Endothelial cell (in vitro differentiated cells): ENCODE measurements around the gene NISCH. TPM values are rescaled to one million over a fixed set of nuclear protein-coding genes. Genes with fewer than 3 reads are reported as not detected.

Source experiments
- DNase-seq: peaks from one replicate; pipeline ENCODE4 v3.0.0; 2021; ENCODE audit warnings: low spot score
- H3K27ac Mint-ChIP-seq: one replicate; pipeline ENCODE4 v1.8.0; 2021; ENCODE audit warnings: mixed read lengths, inconsistent platforms; ENCODE audit not compliant: unreplicated experiment
- H3K27me3 Mint-ChIP-seq: one replicate; pipeline ENCODE4 v1.8.0; 2021; ENCODE audit warnings: mild to moderate bottlenecking, moderate library complexity, mixed read lengths, inconsistent platforms; ENCODE audit not compliant: unreplicated experiment
- H3K36me3 Mint-ChIP-seq: one replicate; pipeline ENCODE4 v1.8.0; 2021; ENCODE audit warnings: mild to moderate bottlenecking, low read depth, mixed read lengths, inconsistent platforms; ENCODE audit not compliant: unreplicated experiment
- H3K4me1 Mint-ChIP-seq: one replicate; pipeline ENCODE4 v1.8.0; 2021; ENCODE audit warnings: mild to moderate bottlenecking, mixed read lengths, inconsistent platforms; ENCODE audit not compliant: unreplicated experiment
- H3K4me3 Mint-ChIP-seq: one replicate; pipeline ENCODE4 v1.8.0; 2021; ENCODE audit warnings: mild to moderate bottlenecking, mixed read lengths, inconsistent platforms; ENCODE audit not compliant: unreplicated experiment
- H3K9me3 Mint-ChIP-seq: one replicate; pipeline ENCODE4 v1.8.0; 2021; ENCODE audit warnings: mixed read lengths, inconsistent platforms; ENCODE audit not compliant: unreplicated experiment
- CTCF ChIP-seq: fragments of 200-600 bp; sonication (generic); IDR thresholded peaks from one replicate; pipeline ENCODE4 v1.5.0; 2021; ENCODE audit warnings: antibody characterized with exemption; ENCODE audit not compliant: unreplicated experiment
- total RNA-seq: library from RNA; stranded (reverse); fragmentation: NEBNext Ultra II Directional; extraction: Animal tissue kit (Norgen Biotek cat#: 25700); gene quantifications from one replicate; pipeline ENCODE4 v1.2.1, GENCODE V29; 2021; ENCODE audit not compliant: unreplicated experiment

Gene NISCH
- total RNA-seq, 1 donor from 2014 or later = 261 TPM

GRCh38 chr3:52541050-52541449, 85.6 kb downstream of the NISCH start:
- Mint-ChIP-seq H3K36me3 (peaks cover 24% of the 10 kb centered on the region), H3K4me3 (no peak overlapping the region), H3K9me3 (no peaks in the 10 kb centered on the region), H3K4me1 (peaks cover 20% of the 10 kb centered on the region), H3K27ac (no peak overlapping the region), H3K27me3 (peaks cover 8% of the 10 kb centered on the region)
- no peak for DNase-seq
- TF ChIP-seq CTCF = no peak

Other genes with a start within 250 kb of the NISCH start
- not detected for gene TLR9, start 230.0 kb upstream of the NISCH start, total RNA-seq
- gene TWF2, start 216.4 kb upstream of the NISCH start, total RNA-seq = 85.3 TPM
- 15.0 TPM for gene PPM1M, start 209.8 kb upstream of the NISCH start, total RNA-seq
- gene WDR82, start 177.0 kb upstream of the NISCH start, total RNA-seq = 72.3 TPM
- gene GLYCTK, start 167.8 kb upstream of the NISCH start, total RNA-seq = 22.4 TPM
- gene DNAH1, start 139.3 kb upstream of the NISCH start, total RNA-seq = 3.3 TPM
- 118 TPM for gene BAP1, start 45.6 kb upstream of the NISCH start, total RNA-seq
- 15.9 TPM for gene PHF7, start 44.9 kb upstream of the NISCH start, total RNA-seq
- gene SEMA3G, start 10.5 kb upstream of the NISCH start, total RNA-seq = 175 TPM
- 0.67 TPM for gene TNNC1, start 1.6 kb upstream of the NISCH start, total RNA-seq
- 866 TPM for gene STAB1, start 39.7 kb downstream of the NISCH start, total RNA-seq
- gene NT5DC2, start 78.3 kb downstream of the NISCH start, total RNA-seq = 252 TPM
- 13.3 TPM for gene UQCC5, start 81.0 kb downstream of the NISCH start, total RNA-seq
- 68.7 TPM for gene PBRM1, start 230.3 kb downstream of the NISCH start, total RNA-seq
- gene GNL3, start 230.4 kb downstream of the NISCH start, total RNA-seq = 50.0 TPM